Activated T-cell treated with anti-CD3 and anti-CD28 coated beads, Interleukin-2, amount 50 U/mL, for 72 hours (primary cell): ENCODE measurements around the gene GDF11. TPM values are rescaled to one million over a fixed set of nuclear protein-coding genes. Genes with fewer than 3 reads are reported as not detected.

Experiments used
- ATAC-seq, 2 donors: fragments of 150-1000 bp; cut with Tn5 transposase; replicated peaks in 1 of 2; 2 replicates each; pipeline ENCODE4 v1.10.0; 2021; ENCODE audit warnings: moderate library complexity in 2 of 2, mild to moderate bottlenecking in 1 of 2
- DNase-seq, 2 donors: peaks; one replicate each; pipeline ENCODE4 v3.0.0; 2021 to 2022; ENCODE audit warnings: mixed read lengths in 1 of 2
- H3K27ac Mint-ChIP-seq: one replicate; pipeline ENCODE4 v1.8.0; 2022; ENCODE audit warnings: mild to moderate bottlenecking, moderate library complexity, mixed read lengths
- H3K27me3 Mint-ChIP-seq: one replicate; pipeline ENCODE4 v1.8.0; 2022; ENCODE audit warnings: low read depth, mixed read lengths
- H3K36me3 Mint-ChIP-seq, 2 donors: one replicate each; pipeline ENCODE4 v1.8.0; 2022; ENCODE audit warnings: mixed read lengths in 2 of 2, mild to moderate bottlenecking in 1 of 2; ENCODE audit not compliant: insufficient read depth in 2 of 2
- H3K4me1 Mint-ChIP-seq: one replicate; pipeline ENCODE4 v1.8.0; 2022; ENCODE audit warnings: low read depth, mixed read lengths
- H3K4me3 Mint-ChIP-seq, 2 donors: one replicate each; pipeline ENCODE4 v1.8.0; 2022; ENCODE audit warnings: mild to moderate bottlenecking in 2 of 2, mixed read lengths in 2 of 2, moderate library complexity in 2 of 2
- H3K9me3 Mint-ChIP-seq, 2 donors: one replicate each; pipeline ENCODE4 v1.8.0; 2022; ENCODE audit warnings: mixed read lengths in 2 of 2
- total RNA-seq, 2 donors: library from RNA; stranded (reverse); gene quantifications; one replicate each; pipeline ENCODE4 v1.2.3, GENCODE V29; 2022

The GDF11 gene
- total RNA-seq, 2 donors from 2014 or later: 3.4 to 4.8 TPM

DNA sequence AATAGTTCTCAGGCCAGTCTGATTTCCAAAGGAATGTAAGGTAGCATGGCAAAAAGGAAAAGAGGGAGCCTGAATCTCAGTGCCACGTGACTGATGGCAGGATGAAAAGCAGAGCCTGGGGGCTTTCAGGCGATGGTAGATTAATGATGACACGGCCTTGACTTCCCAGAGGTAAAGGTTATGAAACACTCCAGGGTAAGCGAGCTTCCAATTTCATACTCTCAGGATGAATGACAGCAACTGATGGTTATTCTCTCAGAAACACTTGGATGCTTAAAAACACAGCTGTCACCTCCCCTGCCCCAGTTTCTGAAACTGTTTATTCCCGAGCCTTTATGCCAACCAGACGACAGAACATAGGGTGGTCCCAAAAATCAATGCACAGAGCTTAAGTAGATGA is 28.8 kb downstream of the GDF11 start:
- ATAC-seq (no peak), DNase-seq (no peak)
- no peaks in the 10 kb centered on the region for H3K9me3 Mint-ChIP-seq
- H3K4me1 Mint-ChIP-seq: peaks cover 6% of the 10 kb centered on the region
- peaks cover 3 to 17% of the 10 kb centered on the region in 2 donors for H3K36me3 Mint-ChIP-seq
- no peaks in the 10 kb centered on the region for H3K27me3 Mint-ChIP-seq
- peak overlapping the region; percentile 12 for H3K27ac Mint-ChIP-seq
- H3K4me3 Mint-ChIP-seq: no peak overlapping the region

DNA sequence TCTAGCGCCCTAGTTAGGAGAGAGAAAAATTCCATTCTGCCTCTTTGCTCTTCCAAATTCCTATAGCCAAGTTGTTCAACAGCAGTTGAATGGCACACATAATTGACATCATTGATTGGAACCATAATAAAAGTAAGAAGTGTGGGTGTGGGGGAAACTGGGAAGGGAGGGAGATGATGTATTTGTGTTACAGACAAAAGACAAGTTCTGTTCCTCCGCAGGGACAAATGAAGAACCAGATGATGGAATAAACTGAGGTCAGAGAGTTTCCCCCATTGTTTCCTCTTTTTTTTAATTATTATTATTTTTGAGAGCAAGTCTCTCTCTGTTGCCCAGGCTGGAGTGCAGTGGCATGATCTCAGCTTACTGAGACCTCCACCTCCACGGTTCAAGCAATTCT is 34.9 kb downstream of the GDF11 start:
- no peaks in the 10 kb centered on the region for H3K27me3 Mint-ChIP-seq
- H3K4me1 Mint-ChIP-seq: peaks cover 4% of the 10 kb centered on the region
- H3K36me3 Mint-ChIP-seq: peaks cover 0 to 16% of the 10 kb centered on the region in 2 donors
- DNase-seq (no peak), ATAC-seq (no peak)
- H3K27ac Mint-ChIP-seq: no peak overlapping the region
- H3K9me3 Mint-ChIP-seq: no peaks in the 10 kb centered on the region
- no peak overlapping the region for H3K4me3 Mint-ChIP-seq

DNA sequence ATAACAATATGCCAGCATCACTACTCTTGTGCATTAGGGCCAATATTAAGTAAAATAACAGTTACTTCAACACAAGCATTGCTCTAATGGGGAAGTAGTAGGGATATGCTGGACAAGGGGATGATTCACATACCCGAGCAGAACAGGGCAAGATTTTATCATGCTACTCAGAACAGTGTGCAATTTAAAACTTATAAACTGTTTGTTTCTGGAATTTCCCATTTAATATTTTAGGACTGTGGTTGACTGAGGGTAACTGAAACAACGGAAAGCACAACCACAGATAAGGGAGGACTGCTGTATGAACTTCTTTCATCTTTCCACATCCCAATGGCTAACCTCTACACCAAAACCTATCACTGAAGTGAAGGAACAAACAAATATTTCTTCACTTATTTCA is 37.8 kb downstream of the GDF11 start:
- no peak for DNase-seq
- Mint-ChIP-seq H3K27me3 (no peaks in the 10 kb centered on the region), H3K27ac (no peak overlapping the region), H3K4me3 (no peak overlapping the region), H3K4me1 (peaks cover 4% of the 10 kb centered on the region), H3K9me3 (no peaks in the 10 kb centered on the region), H3K36me3 (peaks cover 0 to 25% of the 10 kb centered on the region in 2 donors)
- no peak for ATAC-seq

- H3K4me3 Mint-ChIP-seq: no peak overlapping the region
- H3K36me3 Mint-ChIP-seq: peaks cover 2 to 32% of the 10 kb centered on the region in 2 donors
- no peaks in the 10 kb centered on the region for H3K4me1 Mint-ChIP-seq
- no peak for DNase-seq
- H3K27me3 Mint-ChIP-seq: no peaks in the 10 kb centered on the region
- no peak overlapping the region for H3K27ac Mint-ChIP-seq
- H3K9me3 Mint-ChIP-seq: no peaks in the 10 kb centered on the region
- ATAC-seq: no peak
These were observed 45.6 kb downstream of the GDF11 start for GRCh38 chr12:55788546-55788945.

DNA sequence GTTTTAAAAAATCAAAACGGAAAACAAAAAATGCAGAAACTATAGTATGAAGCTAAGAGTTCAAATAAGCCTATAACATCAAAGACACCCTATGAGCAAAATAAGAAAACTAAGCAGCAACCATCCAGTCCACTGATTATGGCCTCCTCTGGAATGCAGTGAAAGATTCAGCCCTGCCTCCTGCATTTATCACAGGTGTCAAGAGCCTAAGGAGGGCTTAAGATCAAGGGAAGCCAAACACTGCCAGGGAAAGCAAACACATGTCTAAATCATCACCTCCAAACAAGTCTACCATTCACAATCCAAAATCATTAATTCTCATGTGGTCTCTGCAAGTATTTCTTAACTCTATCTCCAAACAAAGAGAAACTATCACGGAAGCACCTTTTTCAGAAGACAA is 46.2 kb downstream of the GDF11 start:
- Mint-ChIP-seq H3K36me3 (peaks cover 2 to 31% of the 10 kb centered on the region in 2 donors), H3K27me3 (no peaks in the 10 kb centered on the region)

GRCh38 chr12:55789893-55790292 is 47.0 kb downstream of the GDF11 start:
- no peak overlapping the region for H3K4me3 Mint-ChIP-seq
- H3K4me1 Mint-ChIP-seq: no peaks in the 10 kb centered on the region
- no peaks in the 10 kb centered on the region for H3K9me3 Mint-ChIP-seq
- DNase-seq (no peak), ATAC-seq (no peak)
- no peak overlapping the region for H3K27ac Mint-ChIP-seq
- peaks cover 5 to 33% of the 10 kb centered on the region in 2 donors for H3K36me3 Mint-ChIP-seq
- no peaks in the 10 kb centered on the region for H3K27me3 Mint-ChIP-seq

More for the DNA sequence above, 46.2 kb downstream of the GDF11 start:
- Mint-ChIP-seq H3K4me1 (no peaks in the 10 kb centered on the region), H3K4me3 (no peak overlapping the region), H3K9me3 (no peaks in the 10 kb centered on the region), H3K27ac (no peak overlapping the region)
- DNase-seq (no peak), ATAC-seq (no peak)

GRCh38 chr12:55795950-55796349 is 53.0 kb downstream of the GDF11 start:
- ATAC-seq (peak; percentile 44 to 58), DNase-seq (no peak)
- peaks cover 3 to 38% of the 10 kb centered on the region in 2 donors for H3K36me3 Mint-ChIP-seq
- peaks cover 18% of the 10 kb centered on the region for H3K4me1 Mint-ChIP-seq
- no peak overlapping the region for H3K4me3 Mint-ChIP-seq
- H3K27ac Mint-ChIP-seq: peak overlapping the region; percentile 9
- H3K9me3 Mint-ChIP-seq: no peaks in the 10 kb centered on the region
- H3K27me3 Mint-ChIP-seq: no peaks in the 10 kb centered on the region

GRCh38 chr12:55797068-55797467 is 54.1 kb downstream of the GDF11 start:
- no peaks in the 10 kb centered on the region for H3K9me3 Mint-ChIP-seq
- peaks cover 3 to 35% of the 10 kb centered on the region in 2 donors for H3K36me3 Mint-ChIP-seq
- ATAC-seq: no peak
- H3K4me3 Mint-ChIP-seq: no peak overlapping the region
- H3K27me3 Mint-ChIP-seq: no peaks in the 10 kb centered on the region
- peaks cover 18% of the 10 kb centered on the region for H3K4me1 Mint-ChIP-seq
- H3K27ac Mint-ChIP-seq: no peak overlapping the region
- DNase-seq: peak; percentile 7 to 8

DNA sequence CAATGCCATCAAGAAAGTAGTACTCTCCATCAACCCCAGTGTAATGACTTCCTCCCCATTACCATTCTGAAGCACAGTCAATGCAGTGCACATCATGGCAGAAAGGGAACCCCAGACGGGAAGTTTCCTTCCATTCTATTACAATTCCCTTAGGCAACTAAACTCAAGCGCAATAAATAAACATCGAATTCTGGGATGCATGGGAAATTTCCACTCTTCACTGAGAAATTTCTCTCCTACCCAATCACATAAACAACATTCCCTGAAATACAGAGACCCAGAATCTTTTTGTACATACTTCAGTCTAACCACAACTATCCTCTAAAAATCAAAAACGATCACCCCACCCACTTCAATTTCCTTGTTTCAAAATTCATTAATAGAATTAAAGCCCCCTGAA is 54.6 kb downstream of the GDF11 start:
- Mint-ChIP-seq H3K36me3 (peaks cover 3 to 35% of the 10 kb centered on the region in 2 donors), H3K27me3 (no peaks in the 10 kb centered on the region), H3K27ac (peak overlapping the region; percentile 72), H3K4me3 (no peak overlapping the region), H3K4me1 (peaks cover 18% of the 10 kb centered on the region), H3K9me3 (no peaks in the 10 kb centered on the region)
- no peak for ATAC-seq
- no peak for DNase-seq

Other genes starting within 250 kb of the GDF11 start
- gene OR6C4, start 193.5 kb upstream of the GDF11 start, total RNA-seq: not detected
- gene OR2AP1, start 170.7 kb upstream of the GDF11 start, total RNA-seq: not detected
- gene OR10P1, start 106.2 kb upstream of the GDF11 start, total RNA-seq: not detected
- gene ITGA7, start 35.2 kb upstream of the GDF11 start, total RNA-seq: 1 to 10 TPM; 6.6 to 8.9 TPM
- gene BLOC1S1, start 27.1 kb upstream of the GDF11 start, total RNA-seq: 100 to 1,000 TPM; 116 to 121 TPM
- gene RDH5, start 22.7 kb upstream of the GDF11 start, total RNA-seq: 1 to 10 TPM; 7.3 to 9.3 TPM
- gene CD63, start 14.1 kb upstream of the GDF11 start, total RNA-seq: 100 to 1,000 TPM; 122 to 154 TPM
- 100 to 1,000 TPM; 106 to 127 TPM for gene SARNP, start 74.6 kb downstream of the GDF11 start, total RNA-seq
- 10 to 100 TPM; 29.5 to 33.5 TPM for gene ORMDL2, start 74.9 kb downstream of the GDF11 start, total RNA-seq
- 10 to 100 TPM; 24.1 to 24.4 TPM for gene DNAJC14, start 86.5 kb downstream of the GDF11 start, total RNA-seq
- gene MMP19, start 99.8 kb downstream of the GDF11 start, total RNA-seq: under 1 TPM; 0.41 to 0.81 TPM
- 10 to 100 TPM; 35.1 to 36.6 TPM for gene PYM1, start 184.8 kb downstream of the GDF11 start, total RNA-seq
- gene DGKA, start 188.0 kb downstream of the GDF11 start, total RNA-seq: 100 to 1,000 TPM; 343 to 396 TPM
- gene PMEL, start 222.9 kb downstream of the GDF11 start, total RNA-seq: 1 to 10 TPM in 1 of 2 donors, under 1 TPM in 1; 1.00 to 1.9 TPM
- 100 to 1,000 TPM in 1 of 2 donors, 10 to 100 TPM in 1; 89.2 to 103 TPM for gene CDK2, start 223.7 kb downstream of the GDF11 start, total RNA-seq
- gene RAB5B, start 231.0 kb downstream of the GDF11 start, total RNA-seq: 10 to 100 TPM; 49.4 to 56.6 TPM